HG03045 (cell line): ENCODE data around the gene CADM2.

Source experiments
- ATAC-seq: cut with Tn5 transposase; IDR thresholded peaks from one replicate; pipeline ENCODE4 v1.9.1; 2021; ENCODE audit warnings: mild to moderate bottlenecking, moderate library complexity; ENCODE audit not compliant: unreplicated experiment

Gene CADM2

DNA sequence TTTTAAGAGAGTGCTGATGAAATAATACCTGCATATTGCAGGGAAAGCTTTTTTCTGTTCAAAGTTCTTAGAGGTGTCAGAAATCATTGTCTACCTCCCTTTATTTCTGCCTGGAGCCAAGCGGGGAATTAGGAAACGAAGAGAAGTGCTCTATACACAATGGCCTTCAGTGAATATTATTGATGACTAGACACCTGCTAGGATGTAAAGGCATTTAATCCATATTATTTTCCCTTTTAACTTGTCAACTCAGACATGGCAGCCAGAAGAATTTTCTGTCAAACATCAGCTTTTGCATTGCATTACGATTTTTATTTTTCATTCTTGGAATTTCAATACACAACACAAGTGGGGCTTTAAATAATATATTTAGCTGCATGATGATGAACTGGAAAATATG lies 24.7 kb downstream of the CADM2 start:
- ATAC-seq = no peak

DNA sequence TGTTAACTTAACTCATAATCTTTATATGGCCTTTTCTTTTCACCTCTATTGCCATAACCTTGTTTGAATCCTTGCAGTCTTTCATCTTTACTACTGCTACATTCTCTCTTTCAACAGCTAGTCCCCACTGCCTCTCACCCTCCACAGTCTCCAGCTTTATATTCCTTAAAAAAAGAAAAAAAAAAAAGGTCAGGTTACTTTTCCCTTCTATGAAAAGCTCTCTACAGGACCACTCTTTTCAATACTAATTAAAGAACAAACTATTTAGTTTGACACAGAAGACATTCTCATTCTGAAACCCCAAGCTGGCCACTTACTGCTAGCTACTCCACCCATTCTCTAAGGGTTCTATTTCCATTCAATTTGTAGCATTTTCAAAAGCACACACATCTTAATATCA lies 25.6 kb downstream of the CADM2 start:
- ATAC-seq = no peak

DNA sequence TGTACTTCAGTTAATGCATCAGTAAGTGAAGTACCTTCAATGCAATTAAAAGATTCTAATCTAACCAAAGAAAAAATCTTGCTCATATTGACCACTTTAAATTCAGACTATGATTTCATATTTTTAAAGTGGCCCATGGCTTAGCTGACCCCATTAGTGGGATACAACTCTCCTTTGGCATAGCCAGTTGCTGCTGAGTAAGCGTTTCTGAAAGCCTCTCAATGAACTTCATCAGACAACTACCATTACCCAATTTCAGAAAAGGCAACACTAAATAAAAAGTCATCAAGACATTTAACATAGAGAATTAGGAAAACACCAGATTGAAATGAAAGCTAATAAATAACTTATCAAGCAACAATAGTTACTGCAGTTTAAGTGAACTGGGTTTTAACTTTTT lies 27.0 kb downstream of the CADM2 start:
- no peak for ATAC-seq

DNA sequence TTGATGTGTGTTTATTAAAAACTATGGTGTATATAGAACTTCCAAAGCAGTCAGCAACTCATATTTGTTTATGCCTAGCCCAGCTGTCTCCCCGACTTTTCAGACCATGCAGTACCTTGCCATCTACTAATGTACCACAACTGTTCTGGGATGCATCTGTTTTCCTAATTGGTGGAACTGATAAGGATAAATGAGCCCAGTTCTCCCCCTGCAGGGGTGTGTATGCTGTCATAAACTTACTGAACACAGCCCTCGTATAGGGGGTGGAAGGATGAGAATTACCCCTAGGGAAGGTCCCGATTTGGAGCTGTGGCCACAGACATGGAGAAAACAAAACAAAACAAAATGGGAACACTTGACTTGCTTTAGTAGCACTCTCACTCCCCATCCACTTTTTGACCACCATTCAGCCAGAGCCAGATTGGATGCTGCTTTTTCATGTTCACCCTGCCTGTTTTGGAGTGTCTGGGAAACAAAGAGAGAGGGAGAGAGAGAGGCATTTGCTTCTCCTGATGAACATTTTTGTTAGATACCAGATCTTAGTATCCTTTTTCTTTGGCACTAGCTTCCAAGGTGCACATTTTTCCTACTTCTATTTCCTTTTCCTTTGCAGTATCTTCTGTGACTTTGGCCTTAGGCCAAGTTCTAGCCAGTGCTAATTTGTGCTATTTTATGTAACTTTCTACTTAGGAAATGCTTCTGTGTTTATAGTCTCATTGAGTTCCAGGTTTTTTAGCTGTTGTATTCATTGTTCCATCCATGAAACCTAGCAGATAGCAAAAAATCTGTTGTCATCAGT lies 29.1 kb downstream of the CADM2 start:
- ATAC-seq = no peak

DNA sequence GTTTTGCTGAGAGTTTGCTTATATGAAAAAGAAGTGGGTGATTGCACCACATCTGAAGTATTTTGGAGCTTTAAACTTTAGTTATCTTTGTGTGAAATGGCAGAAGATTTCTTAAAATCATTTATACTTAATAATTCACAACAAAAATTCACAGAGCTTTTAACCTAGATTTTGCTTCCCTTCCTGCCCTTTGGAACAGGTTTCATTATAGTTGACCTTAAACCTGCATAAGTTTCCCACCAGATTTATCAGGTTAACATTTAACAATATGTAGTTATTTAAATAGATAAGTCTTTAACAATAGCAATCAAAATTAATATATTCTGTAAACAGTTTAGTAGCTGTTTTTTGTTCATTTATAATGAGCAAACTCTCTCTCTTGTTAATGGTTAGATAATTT lies 30.3 kb downstream of the CADM2 start:
- no peak for ATAC-seq

DNA sequence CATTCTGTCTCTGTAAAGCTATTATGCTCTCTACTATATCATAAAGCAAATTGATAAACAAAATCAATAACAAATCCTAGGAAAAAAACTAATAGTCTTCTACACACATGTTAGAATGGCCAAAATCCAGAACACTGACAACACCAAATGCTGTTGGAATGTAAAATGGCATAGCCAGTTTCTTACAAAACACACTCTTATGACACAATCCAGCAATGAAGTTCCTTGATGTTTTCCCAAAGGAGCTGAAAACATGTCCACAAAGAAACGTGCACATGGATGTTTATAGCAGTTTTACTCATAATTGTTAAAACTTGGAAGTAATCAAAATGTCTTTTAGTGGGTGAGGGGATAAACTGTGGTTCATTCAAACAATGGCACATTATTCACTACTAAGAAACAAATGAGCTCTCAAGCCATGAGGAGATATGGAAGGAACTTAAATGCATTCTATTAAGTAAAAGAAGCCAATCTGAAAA lies 32.7 kb downstream of the CADM2 start:
- ATAC-seq = no peak

DNA sequence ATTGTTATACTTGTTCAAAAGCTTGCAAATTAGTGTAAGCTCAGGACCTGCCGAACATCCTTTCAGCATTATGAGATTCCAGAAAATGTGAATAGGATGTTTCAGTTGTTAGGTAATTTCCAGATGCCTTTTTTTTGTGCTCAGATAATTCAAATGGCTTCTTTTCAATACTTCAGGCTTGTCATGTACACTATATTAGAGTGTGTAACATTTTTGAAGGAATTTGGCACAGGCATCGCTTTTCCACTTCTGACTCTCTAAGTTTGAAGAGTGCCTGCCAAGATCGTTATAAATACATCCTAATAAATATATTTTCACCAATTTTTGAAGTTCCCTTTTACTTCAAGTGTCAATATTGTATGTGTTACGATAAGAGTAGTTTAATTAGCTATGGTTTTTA lies 35.2 kb downstream of the CADM2 start:
- no peak for ATAC-seq

DNA sequence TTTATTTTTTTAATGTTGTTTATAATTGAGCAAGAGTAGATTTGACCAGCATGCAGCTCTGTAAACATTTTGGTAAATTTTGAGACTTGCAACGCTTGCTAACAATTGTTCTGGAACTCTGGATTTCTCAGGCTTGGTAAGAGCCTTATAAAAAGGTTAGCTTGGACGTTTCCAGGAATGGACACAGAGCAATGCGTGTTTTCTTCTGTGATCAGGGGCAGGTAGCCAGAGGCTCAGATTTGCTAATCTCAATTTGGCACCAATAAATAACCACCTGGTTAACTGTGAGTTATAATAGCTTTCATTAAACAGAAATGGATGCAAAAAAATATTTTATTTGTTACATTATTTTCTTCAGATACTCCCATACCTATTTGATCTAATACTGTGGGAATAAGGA lies 39.8 kb downstream of the CADM2 start:
- no peak for ATAC-seq

DNA sequence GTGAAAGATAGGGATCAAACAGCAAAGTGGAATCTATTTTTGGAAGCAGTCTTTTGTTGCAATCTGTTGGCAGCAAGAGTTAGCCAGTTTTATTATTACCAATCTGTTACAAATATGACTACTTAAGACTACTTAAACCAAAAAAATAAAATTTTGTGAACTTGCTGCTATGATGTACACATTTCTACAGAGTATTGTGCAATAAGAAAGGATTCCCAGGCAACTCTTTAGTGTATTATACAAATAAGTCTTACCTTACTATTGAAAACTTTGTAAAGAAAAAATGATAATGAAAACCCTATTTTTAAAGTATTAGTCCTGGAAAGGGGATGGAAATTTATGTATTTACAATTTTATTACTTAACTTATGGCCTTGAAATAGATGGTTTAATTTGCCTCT lies 44.7 kb downstream of the CADM2 start:
- ATAC-seq = no peak

DNA sequence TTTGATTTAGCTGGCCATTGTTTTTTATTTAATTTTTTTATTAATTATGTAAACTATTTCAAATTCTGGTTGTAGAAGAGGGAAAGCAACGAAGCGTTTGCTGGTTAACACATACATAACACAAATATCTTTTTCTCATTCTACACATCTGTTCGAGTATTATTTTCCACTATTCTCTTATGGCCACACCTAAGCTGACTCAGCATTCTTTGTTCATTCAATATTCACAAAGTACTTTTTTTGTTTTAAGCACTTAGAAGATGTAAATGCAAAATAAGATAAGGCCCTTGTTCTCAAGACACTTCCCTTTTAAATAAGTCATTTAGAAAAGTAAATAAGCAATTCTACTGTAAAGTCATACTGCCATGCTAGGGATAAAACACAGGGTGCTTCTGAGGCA lies 45.4 kb downstream of the CADM2 start:
- no peak for ATAC-seq

DNA sequence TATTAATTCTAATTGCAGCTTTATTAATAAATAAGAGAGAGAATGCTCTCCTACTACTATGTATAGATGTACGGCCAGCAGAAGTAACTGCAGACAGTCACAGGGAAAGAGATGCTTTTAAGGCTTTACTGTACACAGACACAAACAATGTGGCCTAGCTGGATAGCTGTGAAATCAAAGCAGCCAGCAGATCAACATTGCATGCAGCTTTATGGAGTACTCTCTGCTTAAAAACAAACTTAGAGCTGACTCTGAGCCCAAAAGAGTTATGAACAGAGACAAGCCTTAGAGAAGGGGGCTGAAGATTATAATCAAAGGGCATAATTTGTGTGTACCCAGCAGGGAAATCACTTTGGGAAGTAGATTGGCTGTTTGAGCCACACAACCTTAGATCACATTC lies 47.2 kb downstream of the CADM2 start:
- ATAC-seq = no peak

DNA sequence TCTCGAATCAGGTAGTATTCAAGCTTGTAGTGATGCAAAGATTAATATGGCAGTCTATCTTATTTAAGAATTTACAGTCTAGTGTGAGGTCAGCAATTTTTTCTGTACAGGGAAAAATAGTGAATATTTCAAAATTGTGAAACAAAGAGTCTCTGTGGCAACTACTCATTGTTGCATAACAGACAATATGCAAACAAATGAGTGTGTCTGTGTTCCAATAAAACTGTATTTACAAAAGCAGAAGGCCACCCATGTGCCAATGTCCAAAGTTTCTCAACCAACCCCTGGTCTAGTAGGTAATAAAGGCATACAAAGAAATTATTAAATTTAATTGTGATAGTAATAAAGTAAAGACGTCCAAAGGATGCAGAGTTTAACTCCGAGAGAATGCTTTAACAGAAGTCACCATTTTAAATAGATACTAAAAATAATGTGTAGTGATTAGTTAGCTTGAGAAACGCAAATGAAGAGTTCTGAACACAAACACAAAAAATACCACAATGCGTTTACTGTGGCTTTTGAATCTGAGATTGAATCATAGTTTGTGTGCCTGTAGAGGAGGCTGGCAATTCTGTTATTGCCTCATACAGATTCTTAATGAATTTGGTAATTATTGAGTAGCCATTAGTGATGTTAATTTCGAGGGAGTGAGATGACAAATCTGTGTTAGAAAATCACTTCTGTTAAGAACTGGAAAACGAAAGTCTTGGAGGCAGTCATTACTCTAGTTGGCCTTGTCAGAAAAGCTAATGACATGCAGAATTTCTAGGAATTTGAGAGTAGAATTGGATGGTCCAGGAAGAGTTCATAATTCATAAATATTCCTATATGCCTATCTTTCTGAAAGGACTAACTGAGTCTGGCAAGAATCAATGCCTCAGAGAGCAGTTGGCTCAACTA lies 48.7 kb downstream of the CADM2 start:
- no peak for ATAC-seq

DNA sequence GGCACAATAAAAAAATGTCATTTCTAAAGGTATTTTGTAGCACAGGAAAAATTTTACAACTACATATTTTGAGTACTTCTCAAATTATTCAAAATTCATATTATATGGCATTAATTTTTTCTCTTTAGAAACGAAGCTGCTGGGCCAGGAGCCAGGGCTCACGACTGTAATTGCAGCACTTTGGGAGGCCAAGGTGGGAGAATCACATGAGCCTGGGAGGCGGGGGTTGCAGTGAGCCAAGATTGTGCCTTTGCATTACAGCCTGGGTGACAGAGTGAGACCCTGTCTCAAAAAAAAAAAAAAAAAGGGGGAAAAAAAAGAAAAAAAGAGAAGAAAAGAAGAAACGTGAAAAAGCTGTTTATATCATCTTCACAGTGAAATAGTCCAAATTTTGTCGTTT lies 62.0 kb downstream of the CADM2 start:
- ATAC-seq = no peak

DNA sequence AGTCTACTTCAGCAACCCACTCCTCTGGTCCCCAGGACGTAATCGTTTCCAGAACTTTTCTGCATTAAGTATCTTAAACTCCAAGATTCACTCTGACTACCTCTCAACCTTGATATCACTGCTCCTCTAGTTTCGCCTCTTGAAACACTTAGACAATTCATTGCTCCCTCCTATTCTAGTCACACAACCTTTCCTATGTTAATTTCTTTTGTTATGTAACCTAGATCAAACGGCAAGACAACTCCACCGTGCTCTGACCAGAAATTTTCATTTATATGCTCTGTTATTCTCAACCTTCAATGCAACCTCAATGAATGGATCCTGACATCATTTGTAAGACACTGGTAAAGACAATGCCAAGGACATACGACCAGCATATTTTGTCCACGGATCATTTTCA lies 71.3 kb downstream of the CADM2 start:
- ATAC-seq = no peak

DNA sequence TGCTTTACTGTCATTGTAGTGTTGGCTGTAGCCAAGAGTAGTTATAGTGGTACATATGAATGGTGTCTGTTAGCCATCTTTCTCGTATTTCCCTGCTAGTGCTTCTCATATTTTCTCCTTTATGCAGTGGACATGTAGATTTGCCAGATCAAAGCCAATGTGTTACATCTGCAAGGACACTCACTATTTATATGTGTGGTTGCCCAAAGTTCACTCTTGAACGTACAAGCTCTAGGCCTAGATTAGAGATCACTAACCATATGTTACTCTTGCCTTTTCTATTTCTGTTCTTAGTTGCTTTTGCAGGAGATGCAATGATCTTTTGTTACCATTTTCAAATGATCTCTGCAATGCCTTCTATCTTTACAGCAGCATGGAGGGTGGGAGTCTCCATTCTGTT lies 78.4 kb downstream of the CADM2 start:
- ATAC-seq = no peak

DNA sequence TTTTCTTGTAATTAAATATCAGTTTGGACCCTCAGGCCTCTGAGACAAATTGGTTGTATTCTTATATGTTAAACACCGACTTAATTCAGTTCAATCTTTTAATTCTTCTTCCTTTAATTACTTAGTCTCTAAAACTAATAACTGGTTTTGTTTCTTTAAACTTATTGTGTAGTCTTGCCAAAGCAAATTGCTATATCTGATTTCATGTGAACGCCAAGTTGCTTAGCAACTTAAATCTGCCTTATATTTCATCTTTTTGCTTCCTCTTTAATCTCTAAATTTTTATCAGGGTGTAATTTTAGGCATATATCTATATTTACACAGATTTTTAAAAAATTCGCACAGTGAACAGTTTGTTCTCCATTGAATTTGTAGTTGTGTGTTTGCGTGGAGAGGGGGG lies 82.2 kb downstream of the CADM2 start:
- ATAC-seq = no peak

DNA sequence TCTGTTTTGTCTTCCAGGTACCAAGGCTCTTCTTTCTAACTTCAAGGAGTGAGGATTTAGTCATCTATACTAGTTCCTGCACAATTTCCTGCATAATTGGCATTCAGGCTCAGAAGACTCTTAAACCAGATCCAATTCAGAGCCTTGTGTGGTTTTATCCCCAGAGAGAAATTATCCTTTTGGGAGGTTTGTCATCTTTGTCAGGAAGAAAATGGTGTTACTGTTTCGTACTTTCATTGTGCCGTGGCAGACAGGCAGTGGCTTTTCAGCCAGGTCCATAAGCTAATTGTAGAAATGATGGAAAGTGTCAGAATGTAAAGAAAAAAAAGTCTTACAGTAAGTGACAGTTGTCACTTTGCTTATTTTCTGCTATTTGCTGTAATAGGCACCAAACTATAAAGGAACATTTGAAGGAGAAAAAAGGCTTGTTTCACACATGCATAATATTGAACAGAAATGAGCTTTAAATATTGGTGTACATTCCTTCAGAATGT lies 82.8 kb downstream of the CADM2 start:
- ATAC-seq = no peak

DNA sequence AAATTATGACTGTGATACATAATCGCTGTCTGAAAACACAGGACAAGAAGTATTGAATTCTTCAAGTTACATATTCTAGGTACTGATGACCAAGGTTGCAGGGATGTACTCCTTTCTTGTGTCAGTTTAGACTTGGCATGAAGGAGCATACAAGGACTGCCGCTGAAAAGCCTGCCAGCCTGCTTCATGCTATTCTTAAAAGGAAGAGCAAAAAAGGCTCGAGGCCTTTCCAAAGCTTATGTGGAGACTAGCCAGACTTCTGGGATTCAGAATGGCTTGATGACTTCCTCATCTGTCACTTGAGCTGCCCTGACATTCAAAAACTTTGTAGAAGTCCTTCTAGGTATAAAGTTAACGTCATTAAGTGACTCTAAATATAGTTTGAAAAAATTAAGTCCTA lies 92.0 kb downstream of the CADM2 start:
- no peak for ATAC-seq

DNA sequence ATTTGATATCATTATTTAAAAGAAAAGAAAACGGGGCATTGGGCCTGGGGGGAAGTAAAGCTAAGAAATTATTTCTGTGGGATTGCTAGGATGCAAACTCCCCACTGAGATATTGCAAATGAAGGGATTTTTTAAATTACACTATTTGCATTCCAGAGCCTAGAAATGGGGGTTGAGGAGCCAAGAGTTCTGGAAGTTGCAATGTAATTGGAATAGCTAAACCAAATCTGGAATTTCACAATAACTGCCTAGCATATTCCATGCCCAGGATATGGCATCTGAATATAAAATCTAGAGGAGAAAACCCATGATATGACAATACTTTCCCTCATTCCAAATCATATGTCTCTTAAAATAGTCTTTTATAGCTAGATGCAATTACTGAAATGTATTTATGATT lies 93.0 kb downstream of the CADM2 start:
- no peak for ATAC-seq

DNA sequence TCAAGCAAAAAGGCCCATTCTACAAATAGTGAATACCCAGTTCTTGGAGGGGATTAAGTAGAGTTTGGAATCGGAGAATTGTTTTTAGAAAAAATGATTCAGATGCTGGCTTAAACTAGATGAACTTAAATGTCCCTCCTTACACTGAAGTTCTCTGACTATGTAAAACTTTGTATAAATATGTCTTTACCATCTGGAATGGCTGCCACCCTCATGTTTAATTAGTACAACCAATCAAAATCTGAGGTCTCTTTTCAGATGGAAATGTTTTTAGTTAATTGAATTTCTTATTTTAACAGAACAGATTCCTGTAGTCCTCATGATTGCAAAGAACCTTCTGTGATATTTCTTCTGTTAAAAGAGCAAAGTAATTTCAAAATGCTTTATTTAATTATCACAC lies 94.8 kb downstream of the CADM2 start:
- ATAC-seq = no peak

DNA sequence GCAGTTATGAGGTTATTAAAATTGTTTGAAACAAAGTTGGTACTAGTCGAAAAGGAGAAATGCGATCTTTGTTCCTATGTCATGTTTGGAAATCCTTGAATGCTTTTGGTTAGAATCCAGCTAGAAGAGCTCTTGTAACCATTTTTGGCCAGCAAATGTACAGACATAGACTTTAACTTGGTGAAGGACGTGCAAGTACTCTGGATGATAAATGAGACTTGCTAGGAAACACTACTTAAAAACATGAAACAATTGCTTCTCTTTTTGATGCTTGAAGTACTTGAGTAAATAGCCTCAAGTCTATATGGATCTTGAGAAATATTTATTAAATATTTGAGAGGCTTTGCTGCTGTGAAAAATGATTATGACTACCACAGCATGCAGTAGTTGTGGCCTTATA lies 95.8 kb downstream of the CADM2 start:
- no peak for ATAC-seq

DNA sequence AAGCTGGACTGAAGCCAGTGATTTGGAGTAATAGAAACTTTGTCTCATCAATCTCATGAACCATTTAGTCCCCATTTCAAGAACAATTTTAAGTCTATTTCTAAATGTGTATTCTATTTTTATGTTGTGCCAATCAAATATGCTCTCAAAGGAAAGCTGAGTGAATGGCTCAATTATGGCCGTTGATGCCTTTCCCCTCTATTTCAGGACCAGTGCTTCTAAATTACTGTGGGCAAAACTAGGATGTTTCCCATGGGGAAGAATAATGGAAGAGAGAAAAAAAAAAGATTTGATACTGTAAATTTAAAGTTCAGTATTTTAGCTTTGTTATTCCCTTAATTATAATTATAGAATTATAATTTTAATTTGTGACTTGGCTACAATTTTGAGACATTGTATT lies 110.1 kb downstream of the CADM2 start:
- ATAC-seq = no peak
